ENCODE data around the gene UHMK1.
A peak's percentile ranks its signal among the peaks of the same experiment; 100 is the strongest.

The UHMK1 gene

GRCh38 chr1:162530307-162530987 lies 32.8 kb downstream of the UHMK1 start:
- DNase-seq, result no peak

- DNase-seq, result no peak
Measured at GRCh38 chr1:162530988-162531319, 33.3 kb downstream of the UHMK1 start.

GRCh38 chr1:162535501-162535900 lies 37.9 kb downstream of the UHMK1 start:
- DNase-seq, result peak; percentile 26

- DNase-seq, result peak; percentile 73
Measured at GRCh38 chr1:162536511-162536910, 38.9 kb downstream of the UHMK1 start.

GRCh38 chr1:162537216-162537615 lies 39.6 kb downstream of the UHMK1 start:
- no peak for DNase-seq

GRCh38 chr1:162538815-162539431 lies 41.3 kb downstream of the UHMK1 start:
- DNase-seq, result peak; percentile 96

- DNase-seq, result peak; percentile 98
Measured at GRCh38 chr1:162541619-162542141, 44.1 kb downstream of the UHMK1 start.

GRCh38 chr1:162543228-162543627 lies 45.6 kb downstream of the UHMK1 start:
- DNase-seq, result no peak

- DNase-seq, result peak; percentile 64
Measured at GRCh38 chr1:162548170-162548569, 50.6 kb downstream of the UHMK1 start.

- DNase-seq, result peak; percentile 30
Measured at GRCh38 chr1:162549001-162549400, 51.4 kb downstream of the UHMK1 start.

- DNase-seq, result no peak
Measured at GRCh38 chr1:162550925-162551324, 53.3 kb downstream of the UHMK1 start.

- no peak for DNase-seq
Measured at GRCh38 chr1:162551969-162552683, 54.5 kb downstream of the UHMK1 start.

GRCh38 chr1:162552684-162553252 lies 55.1 kb downstream of the UHMK1 start:
- DNase-seq, result no peak

GRCh38 chr1:162554258-162554657 lies 56.6 kb downstream of the UHMK1 start:
- DNase-seq, result peak; percentile 43

- DNase-seq, result no peak
Measured at GRCh38 chr1:162557536-162557935, 59.9 kb downstream of the UHMK1 start.

GRCh38 chr1:162560303-162561036 lies 62.9 kb downstream of the UHMK1 start:
- no peak for DNase-seq

- DNase-seq, result peak; percentile 99
Measured at GRCh38 chr1:162561037-162561615, 63.5 kb downstream of the UHMK1 start.

GRCh38 chr1:162561616-162562469 lies 64.2 kb downstream of the UHMK1 start, which contains the start of gene UAP1:
Gene UAP1, plus strand, starts transcription at chr1:162561722. Its CDS starts 4,347 bp downstream, at chr1:162566069.
- peak; percentile 31 for DNase-seq

GRCh38 chr1:162562470-162562828 lies 64.8 kb downstream of the UHMK1 start:
- DNase-seq, result peak; percentile 59

GRCh38 chr1:162564762-162565218 lies 67.2 kb downstream of the UHMK1 start:
- DNase-seq, result peak; percentile 39

GRCh38 chr1:162565460-162565859 lies 67.8 kb downstream of the UHMK1 start:
- DNase-seq, result no peak
